ENCODE measurements around the gene PADI3.

DNA sequence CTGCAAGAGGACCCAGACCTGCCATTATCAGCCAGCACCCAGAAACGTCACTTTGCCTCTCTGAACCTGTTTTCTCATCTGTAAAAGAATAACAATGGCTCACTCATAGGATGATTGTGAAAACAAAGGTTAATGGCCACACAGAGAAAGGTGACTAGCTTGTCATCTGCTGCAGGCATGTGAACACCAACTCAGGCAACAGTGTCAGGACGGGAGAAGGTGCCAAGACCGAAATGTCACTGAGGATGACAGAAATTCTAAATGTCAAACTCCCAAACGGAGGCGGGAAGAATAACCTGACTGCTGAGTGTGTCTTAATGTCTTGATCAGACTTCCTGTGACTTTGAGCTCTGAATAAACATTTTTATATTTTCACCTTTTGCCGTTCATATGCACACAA lies 69.4 kb downstream of the PADI3 start:
- TF ChIP-seq, protein P1, sequence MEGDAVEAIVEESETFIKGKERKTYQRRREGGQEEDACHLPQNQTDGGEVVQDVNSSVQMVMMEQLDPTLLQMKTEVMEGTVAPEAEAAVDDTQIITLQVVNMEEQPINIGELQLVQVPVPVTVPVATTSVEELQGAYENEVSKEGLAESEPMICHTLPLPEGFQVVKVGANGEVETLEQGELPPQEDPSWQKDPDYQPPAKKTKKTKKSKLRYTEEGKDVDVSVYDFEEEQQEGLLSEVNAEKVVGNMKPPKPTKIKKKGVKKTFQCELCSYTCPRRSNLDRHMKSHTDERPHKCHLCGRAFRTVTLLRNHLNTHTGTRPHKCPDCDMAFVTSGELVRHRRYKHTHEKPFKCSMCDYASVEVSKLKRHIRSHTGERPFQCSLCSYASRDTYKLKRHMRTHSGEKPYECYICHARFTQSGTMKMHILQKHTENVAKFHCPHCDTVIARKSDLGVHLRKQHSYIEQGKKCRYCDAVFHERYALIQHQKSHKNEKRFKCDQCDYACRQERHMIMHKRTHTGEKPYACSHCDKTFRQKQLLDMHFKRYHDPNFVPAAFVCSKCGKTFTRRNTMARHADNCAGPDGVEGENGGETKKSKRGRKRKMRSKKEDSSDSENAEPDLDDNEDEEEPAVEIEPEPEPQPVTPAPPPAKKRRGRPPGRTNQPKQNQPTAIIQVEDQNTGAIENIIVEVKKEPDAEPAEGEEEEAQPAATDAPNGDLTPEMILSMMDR (IDR thresholded peaks at IDR 0.05), result no peak
- TF ChIP-seq EP300 (IDR thresholded peaks at IDR 0.05; ENCODE audit: low read depth) (no peak), POLR2AphosphoS5 (IDR thresholded peaks at IDR 0.05) (no peak), POLR2A (IDR thresholded peaks at IDR 0.05) (no peak)
